Endodermal cell (in vitro differentiated cells): ENCODE data around the gene SGMS1. TPM values are rescaled to one million over a fixed set of nuclear protein-coding genes. Genes with fewer than 3 reads are reported as not detected.
A peak's percentile ranks its signal among the peaks of the same experiment; 100 is the strongest.

ENCODE experiments used
- DNase-seq: peaks from one replicate; pipeline ENCODE4 v3.0.0-alpha.2; 2017
- H3K27ac ChIP-seq: 2 replicates; pipeline ENCODE4 v1.5.1; 2013; ENCODE audit warnings: mild to moderate bottlenecking, low read depth, low read length, moderate library complexity
- H3K27me3 ChIP-seq: 2 replicates; pipeline ENCODE4 v1.6.1; 2013; ENCODE audit warnings: mild to moderate bottlenecking, low read length, moderate library complexity; ENCODE audit not compliant: insufficient read depth, control insufficient read depth, poor library complexity, severe bottlenecking
- H3K36me3 ChIP-seq: 2 replicates; pipeline ENCODE4 v1.7.0; 2013; ENCODE audit warnings: mild to moderate bottlenecking, low read length, moderate library complexity; ENCODE audit not compliant: control insufficient read depth, insufficient read depth
- H3K4me1 ChIP-seq: one replicate; pipeline ENCODE4 v1.7.0; 2013; ENCODE audit warnings: low read length; ENCODE audit not compliant: control insufficient read depth, insufficient read depth
- H3K4me3 ChIP-seq: 2 replicates; pipeline ENCODE4 v1.5.1; 2013; ENCODE audit warnings: mild to moderate bottlenecking, low read length, moderate library complexity
- H3K9ac ChIP-seq: 2 replicates; pipeline ENCODE4 v1.6.1; 2013; ENCODE audit warnings: mild to moderate bottlenecking, low read length, moderate library complexity; ENCODE audit not compliant: poor library complexity, severe bottlenecking; ENCODE audit errors: extremely low read depth
- H3K9me3 ChIP-seq: 2 replicates; pipeline ENCODE4 v1.6.1; 2013; ENCODE audit warnings: mild to moderate bottlenecking, low read length, moderate library complexity; ENCODE audit not compliant: control insufficient read depth
- H3K27ac Mint-ChIP-seq: 2 replicates; pipeline ENCODE4 v1.8.0; 2020; ENCODE audit warnings: mixed read lengths
- H3K27me3 Mint-ChIP-seq: 2 replicates; pipeline ENCODE4 v1.8.0; 2021; ENCODE audit warnings: mild to moderate bottlenecking, mixed read lengths; ENCODE audit not compliant: insufficient read depth
- H3K36me3 Mint-ChIP-seq: 2 replicates; pipeline ENCODE4 v1.8.0; 2020; ENCODE audit warnings: low read depth, mixed read lengths
- H3K4me1 Mint-ChIP-seq: 2 replicates; pipeline ENCODE4 v1.8.0; 2020; ENCODE audit warnings: mixed read lengths
- H3K4me3 Mint-ChIP-seq: 2 replicates; pipeline ENCODE4 v1.8.0; 2020; ENCODE audit warnings: mild to moderate bottlenecking, moderate library complexity, mixed read lengths
- H3K9me3 Mint-ChIP-seq: 2 replicates; pipeline ENCODE4 v1.8.0; 2020; ENCODE audit warnings: mild to moderate bottlenecking, mixed read lengths
- CTCF ChIP-seq: fragments of 200-600 bp; sonication (generic); conservative IDR thresholded peaks from 2 replicates; pipeline ENCODE4 v1.5.0; 2021; ENCODE audit warnings: antibody characterized with exemption, mild to moderate bottlenecking
- WGBS, 2 experiments: methylation state at CpG; one replicate each; pipeline versions ENCODE4 v1.1.5 to v1.1.7; 2013; ENCODE audit warnings: missing lambda C conversion rate in 2 of 2, mixed read lengths in 1 of 2; ENCODE audit not compliant: insufficient coverage in 1 of 2, insufficient read length in 1 of 2; 5-methylcytosine and 5-hydroxymethylcytosine counted together
- total RNA-seq, 2 donors: library from RNA; stranded (reverse); fragmentation: NEBNext Ultra II Directional in 1 of 2; extraction: Animal tissue kit (Norgen Biotek cat#: 25700) in 1 of 2; gene quantifications; 2 replicates in 1 of 2; 3 replicates in 1 of 2; pipeline ENCODE4 v1.2.1, GENCODE V29; 2021

SGMS1 gene
- total RNA-seq, 2 donors from 2014 or later, result 12.0 to 14.3 TPM

GRCh38 chr10:50563906-50564305, 59.9 kb downstream of the SGMS1 start:
- Mint-ChIP-seq H3K4me3 (no peak overlapping the region), H3K4me1 (peaks cover 39% of the 10 kb centered on the region), H3K27ac (peak overlapping the region; percentile 83), H3K27me3 (no peaks in the 10 kb centered on the region), H3K9me3 (no peaks in the 10 kb centered on the region), H3K36me3 (peaks cover 2% of the 10 kb centered on the region)
- Histone ChIP-seq H3K4me1 (peaks cover 17% of the 10 kb centered on the region), H3K36me3 (no peaks in the 10 kb centered on the region), H3K4me3 (no peak overlapping the region), H3K27me3 (no peaks in the 10 kb centered on the region), H3K27ac (no peak overlapping the region), H3K9ac (no peak overlapping the region), H3K9me3 (no peaks in the 10 kb centered on the region)
- WGBS, 2 experiments, result 50 to 58% methylated on average over 1 to 5 of the region's 5 CpGs
- TF ChIP-seq CTCF, result peak; percentile 54
- peak; percentile 92 for DNase-seq

- Mint-ChIP-seq H3K27ac (no peak overlapping the region), H3K4me3 (no peak overlapping the region), H3K27me3 (no peaks in the 10 kb centered on the region), H3K9me3 (no peaks in the 10 kb centered on the region), H3K4me1 (peaks cover 41% of the 10 kb centered on the region), H3K36me3 (no peaks in the 10 kb centered on the region)
- H3K4me1 ChIP-seq, result peaks cover 17% of the 10 kb centered on the region
- peak; percentile 55 for DNase-seq
- no peak overlapping the region for H3K27ac ChIP-seq
- no peaks in the 10 kb centered on the region for H3K27me3 ChIP-seq
- WGBS, 2 experiments, result 79 to 100% methylated on average over 1 to 2 of the region's 2 CpGs
- H3K9me3 ChIP-seq, result no peaks in the 10 kb centered on the region
- no peak overlapping the region for H3K9ac ChIP-seq
- no peak overlapping the region for H3K4me3 ChIP-seq
- H3K36me3 ChIP-seq, result no peaks in the 10 kb centered on the region
- peak; percentile 82 for TF ChIP-seq CTCF
Measured at GRCh38 chr10:50561816-50562215, 61.9 kb downstream of the SGMS1 start.

- 87 to 100% methylated on average over 3 to 5 of the region's 5 CpGs for WGBS, 2 experiments
- no peak for TF ChIP-seq CTCF
- H3K27ac ChIP-seq, result no peak overlapping the region
Measured at GRCh38 chr10:50561266-50561665, 62.5 kb downstream of the SGMS1 start.

More at GRCh38 chr10:50561266-50561665, 62.5 kb downstream of the SGMS1 start:
- Histone ChIP-seq H3K27me3 (no peaks in the 10 kb centered on the region), H3K4me3 (no peak overlapping the region), H3K9ac (no peak overlapping the region), H3K4me1 (peaks cover 17% of the 10 kb centered on the region), H3K36me3 (no peaks in the 10 kb centered on the region), H3K9me3 (no peaks in the 10 kb centered on the region)
- H3K27ac Mint-ChIP-seq, result no peak overlapping the region
- H3K9me3 Mint-ChIP-seq, result no peaks in the 10 kb centered on the region
- peaks cover 40% of the 10 kb centered on the region for H3K4me1 Mint-ChIP-seq
- H3K27me3 Mint-ChIP-seq, result no peaks in the 10 kb centered on the region
- DNase-seq, result no peak
- H3K4me3 Mint-ChIP-seq, result no peak overlapping the region
- H3K36me3 Mint-ChIP-seq, result no peaks in the 10 kb centered on the region
